ENCODE measurements around the gene CPNE5.

CPNE5 gene

GRCh38 chr6:36851149-36851614, 11.9 kb upstream of the CPNE5 start:
- no peak for TF ChIP-seq FOXP2 (optimal IDR thresholded peaks at IDR 0.05; ENCODE audit: borderline replicate concordance, extremely low read depth, extremely low read length, insufficient read depth)
- no peak for TF ChIP-seq REST (IDR thresholded peaks at IDR 0.05; ENCODE audit: insufficient read depth in 1 of 2, low read depth in 2 of 2, low read length in 2 of 2)
- TF ChIP-seq TAF1 (IDR thresholded peaks at IDR 0.05; ENCODE audit: borderline replicate concordance, insufficient read depth, low read length): peak; percentile 21; the same call in 1 of the 2 replicates
- no peak for TF ChIP-seq SIN3A (IDR thresholded peaks at IDR 0.05; ENCODE audit: borderline replicate concordance, insufficient read depth, low read length)
- no peak for TF ChIP-seq POLR2AphosphoS5 (IDR thresholded peaks at IDR 0.05; ENCODE audit: low read depth, low read length)

GRCh38 chr6:36850021-36850420, 10.8 kb upstream of the CPNE5 start:
- no peak for TF ChIP-seq TAF1 (IDR thresholded peaks at IDR 0.05; ENCODE audit: borderline replicate concordance, insufficient read depth, low read length)
- TF ChIP-seq SIN3A (IDR thresholded peaks at IDR 0.05; ENCODE audit: borderline replicate concordance, insufficient read depth, low read length): no peak

- TF ChIP-seq TAF1 (IDR thresholded peaks at IDR 0.05; ENCODE audit: borderline replicate concordance, insufficient read depth, low read length) (no peak), SIN3A (IDR thresholded peaks at IDR 0.05; ENCODE audit: borderline replicate concordance, insufficient read depth, low read length) (peak; percentile 69; the same call in 1 of the 2 replicates), REST (IDR thresholded peaks at IDR 0.05; ENCODE audit: insufficient read depth in 1 of 2, low read depth in 2 of 2, low read length in 2 of 2) (no peak), POLR2AphosphoS5 (IDR thresholded peaks at IDR 0.05; ENCODE audit: low read depth, low read length) (no peak), FOXP2 (optimal IDR thresholded peaks at IDR 0.05; ENCODE audit: borderline replicate concordance, extremely low read depth, extremely low read length, insufficient read depth) (no peak)
Measured at GRCh38 chr6:36848658-36849441, 9.6 kb upstream of the CPNE5 start.

- no peak for TF ChIP-seq FOXP2 (optimal IDR thresholded peaks at IDR 0.05; ENCODE audit: borderline replicate concordance, extremely low read depth, extremely low read length, insufficient read depth)
- no peak for TF ChIP-seq REST (IDR thresholded peaks at IDR 0.05; ENCODE audit: insufficient read depth in 1 of 2, low read depth in 2 of 2, low read length in 2 of 2)
- no peak for TF ChIP-seq SIN3A (IDR thresholded peaks at IDR 0.05; ENCODE audit: borderline replicate concordance, insufficient read depth, low read length)
- TF ChIP-seq POLR2AphosphoS5 (IDR thresholded peaks at IDR 0.05; ENCODE audit: low read depth, low read length): no peak
- TF ChIP-seq TAF1 (IDR thresholded peaks at IDR 0.05; ENCODE audit: borderline replicate concordance, insufficient read depth, low read length): no peak
Measured at GRCh38 chr6:36847991-36848390, 8.7 kb upstream of the CPNE5 start.

GRCh38 chr6:36847152-36847551, 7.9 kb upstream of the CPNE5 start:
- TF ChIP-seq SIN3A (IDR thresholded peaks at IDR 0.05; ENCODE audit: borderline replicate concordance, insufficient read depth, low read length): no peak
- TF ChIP-seq FOXP2 (optimal IDR thresholded peaks at IDR 0.05; ENCODE audit: borderline replicate concordance, extremely low read depth, extremely low read length, insufficient read depth): no peak
- TF ChIP-seq POLR2AphosphoS5 (IDR thresholded peaks at IDR 0.05; ENCODE audit: low read depth, low read length): no peak
- no peak for TF ChIP-seq REST (IDR thresholded peaks at IDR 0.05; ENCODE audit: insufficient read depth in 1 of 2, low read depth in 2 of 2, low read length in 2 of 2)
- no peak for TF ChIP-seq TAF1 (IDR thresholded peaks at IDR 0.05; ENCODE audit: borderline replicate concordance, insufficient read depth, low read length)

Measured in PFSK-1 (cell line).